HepG2 (cell line): ENCODE data around the gene ARHGEF40. TPM values are rescaled to one million over a fixed set of nuclear protein-coding genes. Genes with fewer than 3 reads are reported as not detected.
A peak's percentile ranks its signal among the peaks of the same experiment; 100 is the strongest.

ENCODE experiments used
- BORCS8-MEF2B ChIP-seq: sonication (generic); formaldehyde crosslinking; IDR thresholded peaks from 2 replicates; pipeline ENCODE4 v1.8.0; 2022; ENCODE audit warnings: mild to moderate bottlenecking, missing genetic modification reagents
- HMGXB3 ChIP-seq: sonication (generic); formaldehyde crosslinking; IDR thresholded peaks from 2 replicates; pipeline ENCODE4 v1.4.0; 2020; ENCODE audit warnings: missing genetic modification reagents, borderline replicate concordance
- HOXA7 ChIP-seq: sonication (generic); formaldehyde crosslinking; IDR thresholded peaks from 2 replicates; pipeline ENCODE4 v1.8.1; 2022; ENCODE audit warnings: mild to moderate bottlenecking, missing genetic modification reagents, moderate library complexity
- NFIB ChIP-seq: sonication (generic); formaldehyde crosslinking; IDR thresholded peaks from 2 replicates; pipeline ENCODE4 v1.9.0; 2021; ENCODE audit warnings: missing genetic modification reagents, mild to moderate bottlenecking, borderline replicate concordance
- PAXIP1 ChIP-seq: sonication (generic); formaldehyde crosslinking; conservative IDR thresholded peaks from 2 replicates; pipeline ENCODE4 v1.4.0; 2020; ENCODE audit warnings: mild to moderate bottlenecking, missing genetic modification reagents, moderate library complexity
- PREB ChIP-seq: sonication (generic); formaldehyde crosslinking; IDR thresholded peaks from 2 replicates; pipeline ENCODE4 v1.4.0; 2020; ENCODE audit warnings: missing genetic modification reagents
- STAT6 ChIP-seq: sonication (generic); formaldehyde crosslinking; IDR thresholded peaks from 2 replicates; pipeline ENCODE4 v1.4.0; 2020; ENCODE audit warnings: missing genetic modification reagents, mild to moderate bottlenecking, borderline replicate concordance
- TFDP2 ChIP-seq: sonication (generic); formaldehyde crosslinking; IDR thresholded peaks from 2 replicates; pipeline ENCODE4 v1.4.0; 2020; ENCODE audit warnings: missing genetic modification reagents
- TP53 ChIP-seq: sonication (generic); formaldehyde crosslinking; conservative IDR thresholded peaks from 2 replicates; pipeline ENCODE4 v1.4.0; 2020; ENCODE audit warnings: missing genetic modification reagents
- U2AF1 ChIP-seq: fragments of 200-400 bp; formaldehyde crosslinking; optimal IDR thresholded peaks from 2 replicates; pipeline ENCODE3; 2017; ENCODE audit warnings: mild to moderate bottlenecking, low read depth, low read length
- ZEB1 ChIP-seq: IDR thresholded peaks from 2 replicates; pipeline ENCODE4 v1.6.1; 2012; ENCODE audit warnings: mild to moderate bottlenecking, low read depth, inconsistent platforms; ENCODE audit not compliant: insufficient replicate concordance
- ZKSCAN8 ChIP-seq: IDR thresholded peaks from 2 replicates; pipeline ENCODE4 v1.6.1; 2016; ENCODE audit warnings: borderline replicate concordance, missing genetic modification reagents, missing compliant biosample characterization
- ZNF484 ChIP-seq: sonication (generic); formaldehyde crosslinking; IDR thresholded peaks from 2 replicates; pipeline ENCODE4 v1.5.1; 2020; ENCODE audit warnings: mild to moderate bottlenecking, low read depth, missing genetic modification reagents, borderline replicate concordance
- polyA plus RNA-seq, 8 experiments: library from polyadenylated mRNA; depleted of rRNA in 3 of 8; stranded (reverse) in 7 of 8; unstranded in 1 of 8; fragments of >200 nt; fragmentation: Illumina TruSeq in 4 of 8; extraction: Trizol in 4 of 8; gene quantifications; 2 replicates each; pipeline versions ENCODE4 v1.2.1 to v1.2.3, GENCODE V29; 2011 to 2016; ENCODE audit warnings: low read depth in 4 of 8, missing spikeins in 1 of 8, mixed read lengths in 1 of 8; ENCODE audit not compliant: insufficient read depth in 1 of 8
- total RNA-seq, 5 experiments: library from RNA; depleted of rRNA; stranded (reverse); fragments of >200 nt; fragmentation: Illumina TruSeq; extraction: Trizol; gene quantifications; 2 replicates each; pipeline ENCODE4 v1.2.3, GENCODE V29; 2016; ENCODE audit warnings: low read depth in 1 of 5

The ARHGEF40 gene
- total and polyA plus RNA-seq, 2 of the 13 experiments (the other 11 are each of a cell fraction or from before 2014, with no cell fraction given): 28.1 to 78.1 TPM

GRCh38 chr14:21054768-21055145 is 15.3 kb upstream of the ARHGEF40 start (continued):
- TF ChIP-seq HMGXB3 (CRISPR knock-in tag): 0 out of 2 replicates have a peak, but pooled peaks have one; percentile 9
- no peak for TF ChIP-seq TP53
- TF ChIP-seq PAXIP1 (CRISPR knock-in tag): peak; percentile 11
- no peak for TF ChIP-seq ZNF484
- TF ChIP-seq HOXA7 (CRISPR knock-in tag): no peak
- no peak for TF ChIP-seq PREB
- 0 out of 2 replicates have a peak, but pooled peaks have one; percentile 16 for TF ChIP-seq STAT6 (CRISPR knock-in tag)
- peak; percentile 0 for TF ChIP-seq ZEB1
- TF ChIP-seq ZKSCAN8: 0 out of 2 replicates have a peak, but pooled peaks have one; percentile 8
- TF ChIP-seq BORCS8-MEF2B (CRISPR knock-in tag): no peak
- 0 out of 2 replicates have a peak, but pooled peaks have one; percentile 18 for TF ChIP-seq TFDP2 (CRISPR knock-in tag)
- no peak for TF ChIP-seq NFIB (CRISPR knock-in tag)
- no peak for TF ChIP-seq U2AF1
